NK-92 (cell line): ENCODE data around the gene TUBGCP6.
"Not testable (repeated sequence)": the region's sequence is repeated elsewhere in the genome, so short reads cannot be mapped to it uniquely, and the experiment has no call there.

Experiments used
- DNase-seq: peaks from one replicate; lab custom pipeline; 2025; ENCODE audit not compliant: unreplicated experiment; lab: John Stamatoyannopoulos, UW

The TUBGCP6 gene

GRCh38 chr22:50170453-50171318 lies 74.1 kb downstream of the TUBGCP6 start, which contains the start of gene PANX2:
Gene PANX2 (plus strand): TSS chr22:50170731. CDS start chr22:50170731, 0 bp downstream.
- no peak for DNase-seq

GRCh38 chr22:50169774-50170341 lies 75.0 kb downstream of the TUBGCP6 start:
- no peak for DNase-seq

- no peak for DNase-seq
Observed at GRCh38 chr22:50169181-50169759, 75.6 kb downstream of the TUBGCP6 start.

GRCh38 chr22:50168490-50169180 lies 76.2 kb downstream of the TUBGCP6 start:
- DNase-seq = not testable (repeated sequence)

GRCh38 chr22:50167689-50168489 lies 76.9 kb downstream of the TUBGCP6 start:
- no peak for DNase-seq
